HepG2 (cell line): ENCODE data around the gene SPON1.

Experiments
- EZH2 ChIP-seq: conservative IDR thresholded peaks from 2 replicates; pipeline ENCODE4 v1.6.1; 2012; ENCODE audit warnings: mild to moderate bottlenecking, low read depth, low read length, moderate library complexity
- HMGXB3 ChIP-seq: sonication (generic); formaldehyde crosslinking; IDR thresholded peaks from 2 replicates; pipeline ENCODE4 v1.4.0; 2020; ENCODE audit warnings: missing genetic modification reagents, borderline replicate concordance
- SKIL ChIP-seq: sonication (generic); formaldehyde crosslinking; IDR thresholded peaks from 2 replicates; pipeline ENCODE4 v1.8.0; 2022; ENCODE audit warnings: missing genetic modification reagents, mild to moderate bottlenecking, moderate library complexity, borderline replicate concordance
- ZNF574 ChIP-seq: sonication (generic); formaldehyde crosslinking; IDR thresholded peaks from 2 replicates; pipeline ENCODE4 v1.4.0; 2020; ENCODE audit warnings: missing genetic modification reagents

- TF ChIP-seq SKIL (CRISPR knock-in tag) (no peak), HMGXB3 (no peak), EZH2 (no peak), ZNF574 (no peak)
These were observed 150.2 kb downstream of the SPON1 start for GRCh38 chr11:14112721-14113120.
